Measurements from ENCODE around the gene SNRPD2.
"Not testable (repeated sequence)": the region's sequence is repeated elsewhere in the genome, so short reads cannot be mapped to it uniquely, and the experiment has no call there.

Gene SNRPD2

DNA sequence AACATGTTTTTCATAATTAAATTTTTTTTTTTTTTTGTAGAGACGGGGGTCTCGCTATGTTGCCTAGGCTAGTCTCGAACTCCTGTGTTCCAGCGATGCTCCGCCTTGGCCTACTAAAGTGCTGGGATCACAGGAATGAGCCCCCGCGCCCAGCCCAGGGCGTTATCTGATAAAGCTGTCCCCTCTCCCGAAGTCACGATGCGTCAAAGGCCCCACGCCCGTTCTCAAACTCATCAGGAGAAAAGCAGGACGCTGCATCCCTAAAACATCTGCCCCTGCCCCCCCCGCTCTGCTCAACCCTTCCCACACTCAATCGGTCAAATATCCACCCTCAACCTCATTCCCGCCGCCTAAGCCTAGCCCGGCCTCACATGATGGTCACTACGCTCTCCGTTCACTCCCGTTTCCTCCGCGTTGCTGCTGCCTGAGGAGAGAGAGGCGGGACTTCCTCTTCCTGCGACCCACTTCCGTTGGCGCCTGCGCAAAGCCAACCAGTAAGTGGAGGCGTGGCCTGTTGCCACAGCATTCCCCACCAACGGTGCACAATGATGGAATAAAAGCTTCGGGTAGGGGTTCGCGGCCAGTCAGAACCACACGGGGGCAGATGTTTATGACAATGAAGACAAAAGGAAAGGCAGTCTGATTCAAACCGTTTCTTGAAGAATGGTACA, at the start of gene SNRPD2:
TSS of gene SNRPD2 (minus strand) at position 438 of the 671 bp plus-strand sequence. CDS start at position 373, 65 bp downstream.
- in situ Hi-C loops (cut with MboI; ENCODE audit: low sequenced_read_pairs) = loop anchor here (25.0 kb wide), 1 partner anchor 179 kb away; the partner anchor contains the start of gene VASP

DNA sequence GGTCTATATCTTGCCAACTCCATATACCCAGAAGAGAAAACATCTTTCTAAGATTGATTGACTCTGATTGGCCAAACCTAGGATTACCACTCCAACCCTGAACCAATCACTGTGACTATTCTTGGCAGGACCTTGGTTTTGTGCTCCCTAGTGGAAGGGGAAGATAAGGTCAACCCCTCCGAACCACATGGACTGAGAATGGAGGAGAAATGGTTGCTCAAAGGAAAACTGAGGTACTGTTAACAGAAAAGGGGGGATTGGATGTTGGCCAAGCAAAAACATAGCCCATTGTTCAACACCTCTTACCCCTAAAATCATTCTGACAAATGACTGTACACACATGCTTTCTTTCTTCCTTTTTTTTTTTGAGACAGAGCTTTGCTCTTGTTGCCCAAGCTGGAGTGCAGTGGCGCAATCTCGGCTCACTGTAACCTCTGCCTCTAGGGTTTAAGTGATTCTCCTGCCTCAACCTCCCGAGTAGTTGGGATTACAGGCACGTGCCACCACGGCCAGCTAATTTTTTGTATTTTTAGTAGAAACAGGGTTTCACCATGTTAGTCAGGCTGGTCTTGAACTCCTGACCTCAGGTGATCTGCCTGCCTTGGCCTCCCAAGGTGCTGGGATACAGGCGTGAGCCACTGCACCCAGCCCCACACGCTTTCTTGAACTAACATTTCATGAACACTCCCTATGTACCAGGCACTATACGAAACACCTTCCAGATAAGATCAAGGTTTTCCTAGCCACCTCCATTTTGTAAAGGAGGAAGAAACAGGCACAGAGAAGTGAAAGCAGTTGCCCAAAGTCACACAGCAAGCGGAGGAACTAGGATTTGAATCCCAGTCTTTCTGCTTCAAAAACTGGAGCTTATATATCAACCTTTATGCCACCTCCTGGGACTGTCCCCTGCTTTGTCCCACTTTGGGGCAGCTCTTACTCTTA, 48.0 kb upstream of the SNRPD2 start:
- in situ Hi-C loops (cut with MboI; ENCODE audit: low sequenced_read_pairs) = no loop called here

DNA sequence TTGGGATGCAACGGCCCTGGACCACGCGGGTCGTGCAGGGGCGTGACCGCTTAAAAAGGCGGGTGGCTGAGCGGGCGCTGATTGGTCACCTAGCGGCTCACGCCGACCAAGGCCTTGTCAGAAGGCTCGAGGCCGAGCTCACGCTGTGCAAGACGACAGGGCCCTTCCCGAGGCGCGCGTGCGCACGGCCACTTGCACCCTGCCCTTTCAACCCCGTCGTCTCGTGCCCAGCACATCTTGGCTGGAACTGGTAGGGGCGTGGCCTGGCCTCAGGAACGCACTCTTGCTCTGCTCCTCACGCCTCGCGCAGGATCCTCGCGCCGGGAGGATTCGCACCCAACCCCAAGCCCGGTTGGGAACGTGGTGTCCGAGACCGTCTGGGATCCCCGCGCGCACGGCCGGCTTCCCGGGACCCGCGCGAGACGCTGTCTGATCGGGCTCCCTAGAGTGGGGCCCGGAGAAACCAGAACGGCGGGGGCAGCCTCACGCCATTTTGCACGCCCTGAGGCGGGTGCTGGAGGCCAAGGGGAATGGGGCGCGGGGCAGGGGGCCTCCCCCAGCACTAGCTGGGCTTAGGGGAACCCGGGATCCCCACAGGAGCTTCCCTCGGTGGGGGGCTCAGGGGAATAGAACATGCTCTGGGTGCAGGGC, 41.5 kb upstream of the SNRPD2 start, which contains the start of gene MEIOSIN:
TSS of gene MEIOSIN (plus strand) at position 280 of the 651 bp plus-strand sequence. CDS start 1,938 bp downstream, outside the sequence.
- in situ Hi-C loops (cut with MboI; ENCODE audit: low sequenced_read_pairs) = no loop called here

DNA sequence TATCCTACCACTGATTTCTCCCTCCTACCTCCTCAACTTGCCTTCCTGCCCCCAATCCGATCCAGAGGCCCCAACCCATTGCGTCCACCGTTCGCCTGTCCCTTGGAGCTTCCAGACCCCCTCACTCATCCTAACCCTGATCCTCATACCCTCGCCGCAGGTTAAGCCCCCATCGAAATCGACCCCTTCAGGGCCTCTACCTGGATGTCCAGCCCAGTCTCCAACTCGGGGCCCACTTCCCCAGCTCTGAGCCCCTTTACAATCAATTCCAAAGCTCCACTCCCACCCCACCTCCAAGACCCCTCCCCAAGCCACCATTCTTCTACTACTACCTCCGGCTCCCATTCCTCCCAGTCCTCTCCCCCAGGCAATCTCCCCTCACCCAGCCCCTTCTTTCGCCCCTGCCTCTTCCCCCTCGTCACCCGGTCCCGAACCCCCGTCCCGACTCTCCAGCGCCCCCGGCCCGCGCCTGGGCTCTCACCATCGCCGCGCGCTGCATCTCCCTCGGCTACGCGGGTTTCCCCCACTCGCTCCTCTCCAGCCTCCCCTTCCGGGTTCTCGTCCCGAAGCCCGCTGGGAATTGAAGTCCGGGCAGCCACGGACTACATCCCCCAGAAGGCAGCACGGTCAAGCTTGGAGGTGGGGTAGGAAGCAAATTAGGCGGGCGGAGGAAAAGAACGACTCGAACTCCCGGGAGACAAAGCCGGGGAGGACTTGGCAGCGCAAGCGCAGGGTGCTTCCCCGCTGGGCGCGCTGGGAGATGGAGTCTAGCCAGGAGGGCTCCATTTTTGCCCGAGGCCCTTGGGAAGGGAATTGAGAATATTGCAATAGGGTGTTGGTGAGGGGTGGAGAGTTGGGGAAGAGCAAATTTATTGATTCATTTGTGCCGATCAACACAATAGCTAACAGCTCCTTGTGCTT, 38.9 kb upstream of the SNRPD2 start, which contains the start of gene FBXO46:
TSS of gene FBXO46 (minus strand) at position 529 of the 921 bp plus-strand sequence. CDS start 17,401 bp downstream, outside the sequence.
- in situ Hi-C loops (cut with MboI; ENCODE audit: low sequenced_read_pairs) = no loop called here

DNA sequence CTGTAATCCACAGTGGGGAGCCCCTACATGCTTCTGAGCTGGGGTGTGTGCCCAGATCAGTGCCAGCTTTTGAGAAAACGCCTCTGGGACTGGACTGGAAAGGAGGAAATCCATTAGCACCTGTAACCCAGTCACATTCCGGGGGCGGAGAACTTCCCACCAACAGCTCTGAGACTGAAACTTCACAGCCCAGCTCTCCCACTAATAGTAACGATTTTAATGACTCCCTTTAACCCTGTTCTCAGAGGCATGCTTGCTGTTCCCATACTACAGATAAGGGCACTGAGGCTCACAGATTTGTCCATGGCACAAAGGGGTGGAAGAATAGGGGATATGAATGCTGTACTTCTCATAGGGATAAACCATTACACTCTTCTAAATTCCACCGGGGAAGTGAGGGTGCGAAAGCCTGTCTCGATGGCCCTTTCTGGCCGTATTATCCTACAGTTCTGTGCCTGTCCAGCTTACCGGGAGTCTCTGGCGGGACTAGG, 38.1 kb upstream of the SNRPD2 start:
- in situ Hi-C loops (cut with MboI; ENCODE audit: low sequenced_read_pairs) = no loop called here

DNA sequence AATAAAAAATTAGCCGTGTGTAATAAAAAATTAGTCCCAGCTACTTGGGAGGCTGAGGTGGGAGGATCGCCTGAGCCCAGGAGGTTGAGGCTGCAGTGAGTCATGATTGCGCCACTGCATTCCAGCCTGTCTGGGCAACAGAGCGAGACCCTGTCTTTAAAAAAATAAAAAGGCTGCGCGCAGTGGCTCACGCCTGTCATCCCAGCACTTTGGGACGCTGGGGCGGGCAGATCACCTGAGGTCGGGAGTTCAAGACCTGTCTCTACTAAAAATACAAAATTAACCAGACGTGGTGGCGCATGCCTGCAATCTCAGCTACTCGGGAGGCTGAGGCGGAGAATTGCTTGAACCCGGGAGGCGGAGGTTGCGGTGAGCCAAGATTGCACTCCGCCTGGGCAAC, 36.9 kb upstream of the SNRPD2 start:
- in situ Hi-C loops (cut with MboI; ENCODE audit: low sequenced_read_pairs) = not testable (repeated sequence)

DNA sequence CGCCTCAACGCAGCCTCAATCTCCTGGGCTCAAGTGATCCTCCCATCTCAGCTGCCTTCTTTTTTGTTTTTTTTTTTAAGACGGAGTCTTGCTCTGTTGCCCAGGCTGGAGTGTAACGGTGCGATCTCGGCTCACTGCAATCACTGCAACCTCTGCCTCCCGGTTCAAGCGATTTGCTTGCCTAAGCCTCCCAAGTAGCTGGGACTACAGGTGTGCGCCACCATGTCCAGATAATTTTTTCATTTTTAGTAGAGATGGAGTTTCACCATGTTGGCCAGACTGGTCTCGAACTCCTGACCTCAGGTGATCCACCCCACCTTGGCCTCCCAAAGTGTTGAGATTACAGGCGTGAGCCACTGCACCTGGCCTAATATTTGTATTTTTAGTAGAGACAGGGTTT, 28.3 kb upstream of the SNRPD2 start:
- in situ Hi-C loops (cut with MboI; ENCODE audit: low sequenced_read_pairs) = not testable (repeated sequence)

DNA sequence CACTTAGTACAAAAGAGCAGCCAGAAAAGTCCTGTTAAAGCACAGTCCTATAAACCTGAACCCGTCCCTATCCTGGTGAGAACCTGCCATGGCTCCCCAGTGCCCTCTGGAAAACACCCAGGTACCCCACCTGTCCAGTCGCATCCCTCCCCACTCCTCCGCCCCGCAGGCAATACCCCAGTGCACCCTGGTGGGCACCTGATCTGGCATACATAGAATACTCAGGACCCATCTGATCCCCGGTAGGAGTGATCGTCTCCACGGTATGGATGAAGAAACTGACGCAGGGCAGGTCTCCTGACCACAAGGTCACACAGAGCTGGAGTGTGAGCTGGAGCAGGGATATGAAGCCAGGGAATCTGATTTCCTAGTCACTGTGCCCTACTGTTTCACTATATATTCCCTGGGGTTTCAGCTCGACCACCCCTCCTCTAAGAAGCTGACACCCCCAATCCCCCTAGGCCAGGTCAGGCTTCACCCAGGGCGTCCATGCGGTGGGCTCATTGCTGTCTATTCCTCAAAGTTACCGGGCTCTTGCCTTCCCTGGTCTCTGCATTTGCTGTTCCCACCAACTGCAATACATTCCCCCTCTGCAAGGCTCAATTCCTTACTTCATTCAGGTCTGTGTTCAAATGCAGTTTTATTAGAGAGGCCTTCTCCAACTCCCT, 26.4 kb upstream of the SNRPD2 start:
- in situ Hi-C loops (cut with MboI; ENCODE audit: low sequenced_read_pairs) = no loop called here

DNA sequence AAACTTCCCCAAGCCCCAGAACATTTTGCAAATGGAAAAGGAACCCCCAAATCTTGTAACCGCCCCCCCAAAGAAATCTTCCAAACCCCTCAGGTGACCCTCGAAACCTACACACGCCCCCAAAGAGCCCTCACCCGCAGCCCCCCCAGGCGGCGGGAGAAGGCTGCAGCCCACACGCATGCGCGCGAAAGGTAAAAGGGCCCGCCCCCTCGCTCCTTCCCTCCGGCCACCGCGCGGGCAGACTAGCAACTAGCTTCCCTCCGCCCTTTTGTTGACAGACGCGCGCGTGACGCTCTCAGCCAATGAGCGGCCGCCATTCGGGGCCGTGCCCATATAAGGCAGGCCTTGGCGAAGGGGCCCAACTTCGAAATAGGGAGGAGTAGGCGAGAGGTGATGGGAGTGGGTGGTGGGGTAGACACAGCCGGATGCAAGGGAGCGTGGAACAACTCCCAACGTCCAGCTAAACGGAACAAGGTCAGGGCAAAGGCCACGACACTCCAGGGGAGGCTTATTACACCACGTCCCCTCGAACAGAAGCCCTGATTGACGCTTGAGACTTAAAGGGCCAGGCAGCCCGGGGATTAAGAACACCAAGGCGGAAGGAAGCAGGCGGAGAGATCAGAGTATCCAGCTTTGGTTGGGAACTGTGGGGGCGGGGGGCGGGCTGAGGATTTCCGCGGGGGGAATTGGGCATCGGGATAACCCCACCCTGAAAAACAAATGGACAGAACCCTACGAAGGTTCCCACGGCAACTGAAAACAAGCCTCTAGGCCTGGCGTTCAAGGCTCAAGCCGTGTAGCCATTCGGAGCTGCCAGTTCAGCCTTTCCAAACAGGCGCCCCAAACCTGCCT, 25.6 kb upstream of the SNRPD2 start:
- in situ Hi-C loops (cut with MboI; ENCODE audit: low sequenced_read_pairs) = no loop called here

DNA sequence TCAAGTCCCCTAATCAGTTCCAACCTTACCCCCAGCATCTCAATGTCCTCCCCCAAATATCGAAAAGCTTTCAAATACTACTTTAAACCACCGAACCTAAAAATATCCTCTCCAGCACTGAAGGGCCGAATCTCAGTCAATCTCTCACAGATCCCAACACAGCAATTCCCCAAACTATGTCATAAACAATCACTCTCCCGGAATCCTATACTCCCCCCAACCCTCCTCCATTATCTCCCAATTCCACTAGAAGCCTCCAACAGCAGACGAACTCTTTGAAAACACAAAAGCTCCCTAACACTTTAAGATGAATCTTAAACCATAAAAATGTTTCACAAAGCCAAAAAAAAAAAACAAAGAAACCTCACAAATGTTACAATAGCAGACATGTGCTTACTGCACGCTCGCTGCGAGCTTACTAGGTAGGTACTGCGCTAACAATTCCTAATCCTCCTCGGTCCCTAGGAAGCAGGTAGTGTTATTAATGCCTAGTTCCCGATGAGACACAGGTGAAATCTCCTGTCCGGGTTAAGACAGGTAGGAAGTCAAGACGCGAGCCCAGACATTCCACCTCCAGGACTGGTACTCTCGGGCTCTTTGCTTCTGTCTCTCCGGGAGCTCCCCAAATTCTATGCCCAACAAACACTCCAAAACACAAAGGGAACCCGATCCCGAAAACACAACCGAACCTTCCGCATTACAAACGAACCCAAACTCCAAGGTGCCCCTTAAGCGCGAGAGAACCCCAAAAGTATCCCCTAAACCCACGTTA, 24.8 kb upstream of the SNRPD2 start:
- in situ Hi-C loops (cut with MboI; ENCODE audit: low sequenced_read_pairs) = no loop called here

DNA sequence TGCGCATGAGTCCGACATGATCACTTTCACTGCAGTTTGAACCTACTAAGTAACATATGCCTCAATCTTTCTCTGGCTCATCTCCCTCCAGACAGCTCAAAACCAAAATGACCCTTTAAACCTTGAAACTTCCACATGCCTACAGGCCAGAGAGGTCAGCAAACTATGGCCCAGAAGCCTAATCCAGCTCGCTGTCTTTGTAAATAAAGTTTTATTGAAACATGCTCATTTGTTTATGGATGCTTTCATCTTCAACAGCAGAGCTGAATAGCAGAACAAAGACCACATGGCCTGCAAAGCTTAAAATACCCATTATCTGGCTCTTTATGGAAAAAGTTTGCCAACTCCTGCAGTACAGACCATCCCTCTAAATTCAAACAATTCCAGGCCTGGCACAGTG, 23.4 kb upstream of the SNRPD2 start:
- in situ Hi-C loops (cut with MboI; ENCODE audit: low sequenced_read_pairs) = no loop called here

DNA sequence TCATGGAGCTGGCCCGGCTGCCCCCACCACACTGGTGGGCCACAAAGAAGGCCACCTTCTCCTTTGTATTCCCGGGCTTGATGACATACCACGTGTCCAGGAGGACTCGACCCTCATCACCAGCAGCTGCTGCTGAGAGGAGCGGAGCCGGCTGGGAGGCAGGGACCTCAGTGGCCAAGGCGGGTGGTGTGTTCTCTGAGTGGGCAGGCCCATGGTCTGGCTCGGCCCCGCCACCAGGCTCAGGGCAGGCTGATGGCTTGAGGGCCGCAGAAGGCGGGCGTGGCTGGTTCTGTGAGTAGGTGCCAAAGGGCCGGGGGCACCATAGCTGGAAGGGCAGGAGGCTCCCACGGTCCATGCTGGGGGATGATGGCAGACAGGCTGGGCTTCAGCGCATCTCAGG, 21.4 kb upstream of the SNRPD2 start:
- in situ Hi-C loops (cut with MboI; ENCODE audit: low sequenced_read_pairs) = no loop called here

DNA sequence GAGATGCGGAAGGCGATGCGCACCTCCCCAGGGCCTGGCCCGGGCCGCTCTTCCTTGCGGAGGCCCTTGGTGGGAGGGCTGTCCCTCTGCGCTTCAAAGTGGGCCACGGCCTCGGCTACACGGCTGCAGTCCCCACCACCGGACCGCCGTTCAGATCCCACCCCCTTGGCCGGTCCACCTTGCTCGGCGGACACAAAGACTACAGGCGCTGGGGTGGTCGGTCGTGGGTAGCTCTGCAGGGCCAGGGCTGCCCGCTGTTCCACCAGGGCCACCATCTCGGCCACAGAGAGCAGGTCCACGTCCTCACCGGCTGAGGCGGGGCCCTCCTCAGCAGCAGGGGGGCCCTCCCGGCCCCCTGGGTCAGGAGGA, 20.9 kb upstream of the SNRPD2 start:
- in situ Hi-C loops (cut with MboI; ENCODE audit: low sequenced_read_pairs) = no loop called here

DNA sequence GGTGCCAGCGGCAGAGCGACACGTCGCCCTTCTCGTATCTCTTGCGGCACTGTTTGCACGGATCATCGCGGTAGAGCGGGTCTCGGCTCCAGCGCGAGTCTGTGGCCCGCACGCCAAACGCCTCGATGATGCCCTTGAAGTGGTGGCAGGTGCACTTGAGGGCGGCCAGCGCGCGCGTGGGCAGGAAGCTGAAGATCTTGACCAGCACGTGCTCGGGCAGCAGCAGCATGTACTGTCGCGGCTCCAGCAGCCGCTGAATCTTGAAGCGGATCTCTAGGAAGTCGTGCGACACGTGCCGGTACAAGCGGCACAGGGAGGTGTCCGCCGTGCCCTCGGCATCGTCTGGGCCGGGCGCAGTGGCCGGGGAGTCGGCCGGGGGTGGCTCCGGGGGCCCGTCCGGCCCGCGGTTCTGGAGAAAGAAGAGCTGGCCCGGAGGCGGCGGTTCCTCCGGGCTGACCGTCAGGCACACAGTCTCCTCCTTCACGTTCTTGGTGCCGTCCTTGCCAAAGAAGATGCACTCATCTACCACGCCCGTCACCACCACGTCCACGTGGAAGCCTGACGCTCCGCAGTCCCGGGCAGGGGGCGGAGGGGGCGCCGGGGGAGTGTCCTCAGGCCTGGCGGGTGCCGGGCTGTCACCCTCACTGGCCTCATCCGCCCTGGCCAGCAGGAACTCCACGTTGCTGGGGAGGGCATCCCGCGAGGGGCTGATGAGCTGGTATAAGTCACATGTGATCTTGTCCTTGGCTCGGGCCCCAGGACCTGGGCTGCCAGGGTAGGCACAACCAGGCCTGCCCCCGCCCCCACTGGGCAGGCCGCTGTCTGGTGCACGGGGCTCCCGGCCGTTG, 20.3 kb upstream of the SNRPD2 start:
- in situ Hi-C loops (cut with MboI; ENCODE audit: low sequenced_read_pairs) = no loop called here

DNA sequence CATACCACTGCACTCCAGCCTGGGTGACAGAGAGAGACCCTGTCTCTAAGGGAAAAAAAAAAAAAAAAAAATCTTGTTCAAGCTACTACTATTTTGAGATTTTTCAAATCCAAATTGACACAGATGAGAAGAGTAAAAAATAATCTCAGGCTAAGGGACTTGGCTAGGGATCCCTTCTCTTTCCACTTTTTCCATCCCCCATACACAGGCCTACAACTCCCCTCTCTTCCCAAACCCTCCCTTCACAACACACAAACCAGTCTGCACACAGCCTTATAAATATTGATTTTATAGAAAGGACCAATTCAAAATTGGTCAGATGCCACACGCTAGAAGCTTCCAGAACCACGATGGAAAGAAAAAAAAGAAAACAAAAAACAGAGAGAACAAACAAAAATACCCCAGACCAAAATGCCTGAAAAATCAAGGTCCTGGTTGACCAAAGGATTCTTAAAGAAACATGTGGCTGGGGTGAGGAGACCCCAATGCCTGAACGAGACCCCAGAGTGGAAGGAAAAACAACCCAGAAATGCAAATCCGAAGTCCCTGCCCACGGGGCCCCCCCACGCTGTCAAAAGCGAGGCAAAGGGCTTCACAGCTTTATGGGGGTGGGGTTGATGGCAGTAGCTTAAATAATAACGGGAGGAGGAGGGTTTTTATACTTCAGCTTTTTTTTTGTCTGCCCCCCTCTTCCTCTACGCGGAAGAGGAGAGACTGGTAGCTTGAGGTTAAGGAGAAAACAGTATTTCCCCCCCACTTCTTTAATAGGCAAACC, 18.8 kb upstream of the SNRPD2 start:
- in situ Hi-C loops (cut with MboI; ENCODE audit: low sequenced_read_pairs) = no loop called here

DNA sequence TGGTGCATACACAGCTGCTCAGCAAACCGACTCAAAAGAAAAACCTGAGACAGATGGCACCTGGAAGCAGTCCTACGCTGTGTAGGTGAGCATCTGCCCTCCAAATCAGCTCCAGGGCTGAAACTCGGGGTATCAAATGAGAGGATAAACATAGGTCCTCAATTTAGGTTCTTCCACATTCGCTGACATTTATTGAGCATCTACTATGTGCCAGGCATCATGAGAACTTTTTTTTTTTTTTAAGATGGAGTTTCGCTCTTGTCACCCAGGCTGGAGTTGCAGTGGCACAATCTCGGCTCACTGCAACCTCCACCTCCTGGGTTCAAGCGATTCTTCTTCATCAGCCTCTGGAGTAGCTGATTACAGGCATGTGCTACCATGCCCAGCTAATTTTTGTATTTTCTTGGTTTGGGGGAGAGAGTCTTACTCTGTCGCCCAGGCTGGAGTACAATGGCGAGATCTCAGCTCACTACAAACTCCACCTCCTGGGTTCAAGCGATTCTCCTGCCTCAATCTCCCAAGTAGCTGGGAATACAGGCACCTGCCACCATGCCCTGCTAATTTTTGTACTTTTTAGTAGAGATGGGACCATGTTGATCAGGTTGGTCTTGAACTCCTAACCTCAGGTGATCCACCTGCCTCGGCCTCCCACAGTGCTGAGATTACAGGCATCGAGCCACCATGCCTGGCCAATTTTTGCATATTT, 14.1 kb upstream of the SNRPD2 start:
- in situ Hi-C loops (cut with MboI; ENCODE audit: low sequenced_read_pairs) = no loop called here
